Suprapubic skin (tissue), 4 donors: Measurements from ENCODE around the gene POLR1A.

Experiments
- POLR2A ChIP-seq, 2 donors: fragments of 450-650 bp; IDR thresholded peaks; one replicate each; pipeline ENCODE4 v1.6.1; 2017; ENCODE audit warnings: antibody characterized with exemption in 2 of 2, mild to moderate bottlenecking in 2 of 2, moderate library complexity in 2 of 2
- POLR2AphosphoS5 ChIP-seq, 3 donors: sonication (generic); formaldehyde crosslinking; IDR thresholded peaks; one replicate each; pipeline ENCODE4 v1.6.1; 2017; ENCODE audit warnings: antibody characterized with exemption in 3 of 3
- TF ChIP-seq, protein P1 (sequence below), 2 donors: fragments of 200-600 bp in 1 of 2; fragments of 450-650 bp in 1 of 2; sonication (generic) in 1 of 2; IDR thresholded peaks; one replicate each; pipeline ENCODE4 v1.5.1; 2016 to 2019; ENCODE audit warnings: antibody characterized with exemption in 2 of 2, mild to moderate bottlenecking in 1 of 2, moderate library complexity in 1 of 2

- TF ChIP-seq, protein P1, sequence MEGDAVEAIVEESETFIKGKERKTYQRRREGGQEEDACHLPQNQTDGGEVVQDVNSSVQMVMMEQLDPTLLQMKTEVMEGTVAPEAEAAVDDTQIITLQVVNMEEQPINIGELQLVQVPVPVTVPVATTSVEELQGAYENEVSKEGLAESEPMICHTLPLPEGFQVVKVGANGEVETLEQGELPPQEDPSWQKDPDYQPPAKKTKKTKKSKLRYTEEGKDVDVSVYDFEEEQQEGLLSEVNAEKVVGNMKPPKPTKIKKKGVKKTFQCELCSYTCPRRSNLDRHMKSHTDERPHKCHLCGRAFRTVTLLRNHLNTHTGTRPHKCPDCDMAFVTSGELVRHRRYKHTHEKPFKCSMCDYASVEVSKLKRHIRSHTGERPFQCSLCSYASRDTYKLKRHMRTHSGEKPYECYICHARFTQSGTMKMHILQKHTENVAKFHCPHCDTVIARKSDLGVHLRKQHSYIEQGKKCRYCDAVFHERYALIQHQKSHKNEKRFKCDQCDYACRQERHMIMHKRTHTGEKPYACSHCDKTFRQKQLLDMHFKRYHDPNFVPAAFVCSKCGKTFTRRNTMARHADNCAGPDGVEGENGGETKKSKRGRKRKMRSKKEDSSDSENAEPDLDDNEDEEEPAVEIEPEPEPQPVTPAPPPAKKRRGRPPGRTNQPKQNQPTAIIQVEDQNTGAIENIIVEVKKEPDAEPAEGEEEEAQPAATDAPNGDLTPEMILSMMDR (IDR thresholded peaks at IDR 0.05) = no peak
- TF ChIP-seq POLR2A (IDR thresholded peaks at IDR 0.05) (no peak), POLR2AphosphoS5 (IDR thresholded peaks at IDR 0.05) (peak in 2 of 3 donors; percentile 37 to 39)
Measured at GRCh38 chr2:86037141-86037794, 68.4 kb downstream of the POLR1A start.
